ENCODE data around the gene PTER.

The PTER gene

GRCh38 chr10:16536155-16536554, 99.3 kb downstream of the PTER start:
- DNase-seq: no peak

- DNase-seq: no peak
These were observed 107.3 kb downstream of the PTER start for GRCh38 chr10:16544099-16544498.

GRCh38 chr10:16544591-16544990, 107.8 kb downstream of the PTER start:
- DNase-seq: no peak

- DNase-seq: no peak
These were observed 108.4 kb downstream of the PTER start for GRCh38 chr10:16545116-16545736.

- DNase-seq: no peak
These were observed 111.2 kb downstream of the PTER start for GRCh38 chr10:16547973-16548372.

GRCh38 chr10:16559236-16559773, 122.5 kb downstream of the PTER start:
- no peak for DNase-seq

- no peak for DNase-seq
These were observed 126.1 kb downstream of the PTER start for GRCh38 chr10:16562891-16563290.
